ENCODE measurements around the gene TSSK3.
"Not testable (repeated sequence)": the region's sequence is repeated elsewhere in the genome, so short reads cannot be mapped to it uniquely, and the experiment has no call there.

Gene TSSK3

DNA sequence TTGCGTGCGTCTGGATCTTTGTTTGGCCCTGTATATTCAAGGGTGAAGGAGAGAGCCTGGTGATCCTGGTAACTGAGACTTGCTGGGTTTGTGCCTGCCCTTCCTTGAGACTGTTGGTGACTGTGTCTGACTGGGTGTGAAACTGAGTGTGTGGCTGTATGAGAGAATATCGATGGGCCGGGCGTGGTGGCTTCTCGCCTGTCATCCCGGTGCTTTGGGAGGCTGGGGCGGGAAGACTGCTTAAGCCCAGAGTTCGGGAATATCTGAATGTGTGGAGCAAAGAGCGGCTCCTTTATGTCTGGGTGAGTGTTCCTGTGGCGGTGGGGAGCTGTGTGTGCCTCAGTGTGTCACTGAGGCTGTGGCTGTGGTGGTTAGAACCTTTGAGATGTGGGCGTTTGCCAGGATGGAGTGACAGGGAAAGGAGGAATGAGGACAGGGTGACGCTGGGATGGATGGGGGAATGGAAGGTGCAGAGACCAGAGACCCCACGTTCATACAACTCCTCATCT is 23.6 kb upstream of the TSSK3 start:
- no peak for DNase-seq (ENCODE audit: low read depth in 2 of 2)

- no peak for DNase-seq (ENCODE audit: low read depth in 2 of 2)
Measured at GRCh38 chr1:32339363-32339978, 22.9 kb upstream of the TSSK3 start.

- DNase-seq (ENCODE audit: low read depth in 2 of 2) = no peak
Measured at GRCh38 chr1:32341186-32341757, 21.1 kb upstream of the TSSK3 start.

- no peak for DNase-seq (ENCODE audit: low read depth in 2 of 2)
Measured at GRCh38 chr1:32341971-32342370, 20.4 kb upstream of the TSSK3 start.

DNA sequence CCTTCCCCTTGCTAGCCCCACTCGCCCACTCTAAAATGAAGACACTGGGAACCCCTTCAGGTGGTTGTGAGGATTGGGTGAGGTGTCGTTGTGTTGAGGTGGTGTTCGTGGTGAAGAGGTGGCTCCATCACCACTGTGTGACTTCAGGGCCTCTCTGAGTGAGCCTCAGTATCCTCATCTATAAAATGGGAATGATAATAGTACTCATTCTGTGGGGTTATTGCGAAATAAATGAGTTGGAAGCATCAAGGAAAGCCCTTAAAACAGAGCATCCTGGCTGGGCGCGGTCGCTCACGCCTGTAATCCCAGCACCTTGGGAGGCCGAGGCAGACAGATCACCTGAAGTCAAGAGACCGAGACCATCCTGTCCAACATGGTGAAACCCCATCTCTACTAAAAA is 19.6 kb upstream of the TSSK3 start:
- DNase-seq (ENCODE audit: low read depth in 2 of 2) = no peak

DNA sequence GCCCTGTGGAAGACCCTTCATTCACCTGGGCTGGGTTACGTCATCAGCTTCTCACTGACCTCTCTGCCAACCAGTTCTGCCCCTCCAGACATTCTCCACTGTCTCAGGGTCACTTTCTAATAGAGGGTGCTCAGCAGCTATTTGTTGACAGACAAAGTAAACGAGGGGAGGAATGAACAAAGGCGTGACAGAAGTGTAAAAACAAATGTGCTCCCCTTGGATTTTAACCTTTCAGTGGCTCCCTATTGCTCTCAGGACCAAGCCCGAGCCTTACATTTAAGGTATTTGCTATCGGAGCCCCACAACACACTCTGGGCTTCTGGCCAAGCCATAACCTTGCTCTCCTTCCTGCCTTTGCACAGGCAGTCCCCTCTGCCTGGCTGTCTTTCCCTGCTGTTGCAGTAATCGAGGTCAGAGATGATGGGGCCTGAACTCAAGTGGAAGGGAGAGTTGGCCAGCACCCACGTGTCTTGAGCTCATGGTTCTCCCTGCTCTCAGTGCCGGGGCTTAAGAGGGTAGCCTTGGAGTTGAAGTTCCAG is 17.0 kb upstream of the TSSK3 start:
- no peak for DNase-seq (ENCODE audit: low read depth in 2 of 2)

- DNase-seq (ENCODE audit: low read depth in 2 of 2) = no peak
Measured at GRCh38 chr1:32346532-32347157, 15.7 kb upstream of the TSSK3 start.

GRCh38 chr1:32349211-32349708 is 13.1 kb upstream of the TSSK3 start:
- DNase-seq (ENCODE audit: low read depth in 2 of 2) = no peak

DNA sequence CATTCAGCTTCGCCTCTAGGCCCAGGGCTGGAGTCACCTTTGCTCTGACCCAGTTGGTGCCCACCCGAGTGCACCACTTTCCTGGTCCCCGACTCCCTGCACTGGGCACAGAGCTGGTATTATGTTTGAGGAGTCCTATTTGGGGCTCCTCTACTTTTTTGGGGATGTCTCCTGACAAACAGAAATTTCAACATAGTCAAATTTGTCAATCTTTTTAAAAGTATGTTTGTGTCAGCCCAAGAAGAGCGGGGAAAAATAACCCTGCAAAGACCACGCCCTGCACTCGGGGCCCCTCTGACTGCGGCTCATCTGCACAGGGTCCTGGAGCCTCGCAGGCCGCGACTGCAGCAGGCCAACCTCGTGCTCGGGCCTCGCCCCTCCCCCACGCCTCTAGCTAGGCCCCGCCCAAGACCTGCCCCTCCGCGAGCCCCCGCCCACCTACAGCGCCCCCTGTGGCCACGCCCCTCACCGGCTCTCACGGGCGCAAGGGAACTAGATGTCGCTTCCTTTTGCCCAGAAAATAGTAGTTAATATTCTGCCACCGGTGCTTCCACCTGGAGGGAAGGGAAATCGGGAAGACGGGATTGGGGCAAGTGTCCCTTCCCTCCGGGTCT is 11.4 kb upstream of the TSSK3 start:
- peak in 1 of 2 experiments; percentile 54 for DNase-seq (ENCODE audit: low read depth in 2 of 2)

DNA sequence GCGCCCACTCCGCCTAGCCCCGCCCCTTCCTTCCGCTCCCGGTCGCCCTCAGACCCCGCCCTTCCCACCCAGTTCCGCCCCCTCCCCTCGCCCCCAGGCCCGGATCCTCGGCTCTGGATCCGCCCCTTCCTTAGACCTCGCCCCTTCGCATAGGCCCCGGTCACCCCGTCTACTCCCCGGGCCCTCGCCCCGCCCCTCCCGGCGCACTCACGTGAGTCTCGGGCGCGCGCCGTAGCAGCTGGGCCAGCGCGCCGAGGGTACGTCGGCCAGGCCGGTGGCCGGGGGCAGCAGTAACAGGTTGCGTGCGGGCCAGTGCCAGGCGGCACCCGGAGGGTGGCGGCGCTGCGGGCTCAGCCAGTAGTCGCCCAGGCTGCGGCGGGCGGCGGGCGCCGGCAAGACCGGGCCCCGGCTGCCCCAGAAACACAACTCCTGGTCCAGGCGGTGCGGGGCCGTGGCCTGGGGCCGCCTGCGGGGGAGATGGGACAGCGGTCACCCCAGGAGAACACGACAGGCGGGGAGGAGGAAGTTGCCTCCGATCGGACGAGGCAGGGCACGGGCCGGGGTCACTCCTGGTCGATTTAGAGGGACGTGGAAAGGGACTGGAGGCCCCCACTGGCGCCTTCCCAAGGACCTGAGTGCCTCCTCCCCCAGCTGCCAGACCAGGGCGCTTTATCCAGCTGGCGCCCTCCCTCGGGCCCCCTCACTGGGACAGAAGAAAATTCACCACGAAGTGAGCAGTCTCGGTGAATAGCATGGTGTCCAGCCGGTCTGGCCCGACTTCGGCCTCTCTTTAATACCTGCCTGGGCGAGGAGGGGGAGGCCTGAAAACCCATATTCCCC is 10.7 kb upstream of the TSSK3 start:
- DNase-seq (ENCODE audit: low read depth in 2 of 2) = peak; percentile 82 to 88

GRCh38 chr1:32352239-32352745 is 10.0 kb upstream of the TSSK3 start:
- DNase-seq (ENCODE audit: low read depth in 2 of 2) = no peak

DNA sequence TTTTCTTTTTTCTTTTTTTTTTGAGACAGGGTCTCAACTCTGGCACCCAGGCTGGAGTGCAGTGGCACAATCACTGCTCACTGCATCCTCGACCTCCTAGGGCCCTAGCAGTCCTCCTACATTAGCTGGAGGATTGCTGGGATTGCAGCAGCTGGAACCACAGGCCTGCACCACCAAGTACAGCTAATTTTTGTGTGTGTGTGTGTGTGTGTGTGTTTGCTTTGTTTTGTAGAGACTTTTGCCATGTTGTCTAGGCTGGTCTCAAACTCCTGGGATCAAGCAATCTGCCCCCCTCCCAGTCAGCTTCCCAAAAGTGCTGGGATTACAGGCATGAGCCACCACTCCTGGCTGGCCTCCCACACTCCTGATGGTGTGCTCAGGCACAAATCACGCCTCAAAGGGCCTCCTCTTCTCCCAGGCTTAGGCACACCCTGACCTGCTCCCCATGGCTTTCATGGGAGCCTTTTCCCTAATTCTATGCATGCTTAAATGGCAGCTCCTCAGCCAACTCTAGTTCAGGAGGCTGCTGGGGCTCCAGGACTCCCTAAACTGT is 9.4 kb upstream of the TSSK3 start:
- DNase-seq (ENCODE audit: low read depth in 2 of 2) = no peak

GRCh38 chr1:32353431-32353830 is 8.9 kb upstream of the TSSK3 start:
- no peak for DNase-seq (ENCODE audit: low read depth in 2 of 2)

GRCh38 chr1:32353886-32354570 is 8.3 kb upstream of the TSSK3 start:
- no peak for DNase-seq (ENCODE audit: low read depth in 2 of 2)

GRCh38 chr1:32355778-32356177 is 6.6 kb upstream of the TSSK3 start:
- not testable (repeated sequence) for DNase-seq (ENCODE audit: low read depth in 2 of 2)

- DNase-seq (ENCODE audit: low read depth in 2 of 2) = no peak
Measured at GRCh38 chr1:32356478-32356877, 5.9 kb upstream of the TSSK3 start.

- DNase-seq (ENCODE audit: low read depth in 2 of 2) = no peak
Measured at GRCh38 chr1:32357614-32358013, 4.7 kb upstream of the TSSK3 start.

DNA sequence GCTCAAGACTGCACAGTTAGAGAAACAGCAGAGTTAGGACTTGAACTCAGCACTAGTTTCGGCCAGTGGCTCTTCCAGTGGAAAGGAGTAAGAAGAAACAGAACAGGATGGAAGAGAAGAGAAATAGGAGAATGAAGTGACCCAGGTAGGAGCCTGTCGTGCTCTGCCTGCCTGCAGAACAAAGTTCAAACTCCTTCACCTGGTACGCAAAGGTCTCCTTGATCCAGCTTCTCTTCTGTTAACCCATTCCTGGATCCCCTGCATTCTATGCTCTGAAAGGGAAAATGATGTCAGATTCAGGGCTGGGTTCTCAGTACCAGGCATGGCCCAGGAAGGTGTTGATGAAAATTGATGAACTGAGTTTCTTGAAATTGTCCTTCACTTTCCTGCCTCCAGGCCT is 3.9 kb upstream of the TSSK3 start:
- DNase-seq (ENCODE audit: low read depth in 2 of 2) = no peak

DNA sequence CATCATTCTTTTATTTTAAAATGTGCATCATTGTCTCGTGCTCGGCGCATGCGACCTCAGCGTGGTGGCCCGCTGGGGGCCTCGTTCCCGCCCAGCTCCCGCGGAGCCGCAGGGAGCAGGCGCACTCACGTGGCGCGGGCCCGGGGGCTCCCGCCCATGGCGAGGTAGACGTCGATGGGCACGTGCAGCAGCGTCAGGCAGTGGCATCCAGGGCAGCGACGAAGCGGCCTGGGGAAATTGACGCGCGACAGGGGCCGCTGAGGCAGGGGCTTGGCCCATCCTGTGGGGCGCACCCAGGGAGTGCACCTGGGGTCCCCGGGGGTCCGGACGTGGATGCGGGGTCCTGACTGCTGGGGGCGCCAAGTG is 1.0 kb upstream of the TSSK3 start:
- no peak for DNase-seq (ENCODE audit: low read depth in 2 of 2)

DNA sequence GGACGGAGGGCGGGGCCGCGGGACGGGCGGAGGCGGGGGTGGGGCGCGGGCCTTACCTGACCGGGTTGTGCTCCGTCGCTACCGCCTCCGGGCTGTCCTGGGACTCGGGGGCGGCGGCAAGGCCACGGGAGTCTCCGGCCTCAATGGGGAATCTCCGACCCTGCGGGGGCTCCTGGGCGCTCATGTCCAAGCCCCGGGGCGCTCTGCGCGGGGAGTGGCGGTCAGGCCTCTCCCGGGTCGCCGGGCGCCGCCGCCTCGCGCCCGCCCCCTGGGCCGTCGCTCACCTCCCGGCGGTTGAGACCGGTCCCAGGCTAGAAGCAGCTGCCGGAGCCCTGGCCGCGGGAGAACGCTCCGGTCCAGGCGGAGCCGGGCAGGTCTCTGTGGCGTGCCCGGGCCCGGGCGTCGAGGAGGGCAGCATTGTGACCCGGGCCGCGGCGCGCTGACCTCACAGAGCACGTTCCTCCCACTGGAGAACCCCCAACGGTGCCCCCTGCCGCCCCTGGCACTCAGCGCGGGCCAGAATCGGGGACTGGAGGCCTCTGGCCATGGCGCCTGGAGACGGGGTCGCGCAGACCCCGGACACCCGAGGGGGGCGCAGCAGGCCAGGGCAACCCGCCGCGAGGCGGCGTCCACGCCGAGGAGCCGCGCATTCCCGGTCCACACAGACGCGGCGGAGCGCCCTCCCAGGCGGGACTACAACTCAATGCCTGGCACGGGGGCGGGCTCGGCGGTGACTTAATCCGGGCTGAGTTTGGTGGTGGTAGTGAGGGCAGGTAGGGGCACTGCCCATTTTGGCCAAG is 465 bp upstream of the TSSK3 start:
- DNase-seq (ENCODE audit: low read depth in 2 of 2) = no peak
